HG03097 (cell line): Measurements from ENCODE around the gene CIC.

ENCODE experiments used
- ATAC-seq: cut with Tn5 transposase; IDR thresholded peaks from one replicate; pipeline ENCODE4 v1.9.1; 2021; ENCODE audit not compliant: unreplicated experiment, low FRiP score

The CIC gene

GRCh38 chr19:42275103-42275502 is 6.1 kb downstream of the CIC start:
- no peak for ATAC-seq

GRCh38 chr19:42275517-42275916 is 6.5 kb downstream of the CIC start:
- no peak for ATAC-seq

DNA sequence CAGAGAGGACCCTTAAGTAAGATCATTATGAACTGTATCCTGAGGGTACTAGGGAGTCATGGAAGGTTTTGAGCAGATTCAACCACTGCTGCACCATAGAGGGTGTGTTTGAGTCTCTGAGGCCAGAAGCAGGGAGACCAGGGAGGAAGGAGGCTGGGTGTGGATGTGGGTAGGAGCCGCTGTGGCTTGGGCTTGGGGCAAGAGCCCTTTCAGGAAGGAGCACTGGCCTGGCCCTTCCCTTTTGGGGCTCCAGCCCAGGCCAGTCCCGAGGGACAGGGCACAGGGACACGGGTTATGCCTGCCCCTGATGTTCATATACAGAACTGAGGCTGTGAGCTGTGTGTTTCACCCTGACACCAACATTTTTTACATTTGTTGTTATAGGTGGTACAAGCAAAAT is 7.2 kb downstream of the CIC start:
- no peak for ATAC-seq

DNA sequence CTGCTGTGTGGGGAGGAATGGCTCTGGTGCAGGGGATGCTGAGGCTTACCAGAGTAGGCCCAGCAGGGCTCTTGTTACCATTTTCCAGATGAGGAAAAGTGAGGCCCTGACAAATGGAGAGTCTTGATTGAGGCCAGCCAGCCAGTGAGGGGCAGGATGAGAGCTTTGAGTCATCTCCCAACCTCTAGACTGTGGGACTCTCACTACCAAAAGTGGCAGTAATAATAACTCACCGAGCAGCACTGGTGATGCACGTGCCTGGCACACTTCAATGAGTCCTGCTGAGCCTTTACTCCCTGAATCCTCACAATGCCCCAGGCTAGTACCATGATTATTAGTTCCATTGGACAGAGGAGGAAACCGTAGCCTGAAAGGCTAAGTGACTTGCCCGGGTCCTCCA is 7.8 kb downstream of the CIC start:
- ATAC-seq, result no peak

DNA sequence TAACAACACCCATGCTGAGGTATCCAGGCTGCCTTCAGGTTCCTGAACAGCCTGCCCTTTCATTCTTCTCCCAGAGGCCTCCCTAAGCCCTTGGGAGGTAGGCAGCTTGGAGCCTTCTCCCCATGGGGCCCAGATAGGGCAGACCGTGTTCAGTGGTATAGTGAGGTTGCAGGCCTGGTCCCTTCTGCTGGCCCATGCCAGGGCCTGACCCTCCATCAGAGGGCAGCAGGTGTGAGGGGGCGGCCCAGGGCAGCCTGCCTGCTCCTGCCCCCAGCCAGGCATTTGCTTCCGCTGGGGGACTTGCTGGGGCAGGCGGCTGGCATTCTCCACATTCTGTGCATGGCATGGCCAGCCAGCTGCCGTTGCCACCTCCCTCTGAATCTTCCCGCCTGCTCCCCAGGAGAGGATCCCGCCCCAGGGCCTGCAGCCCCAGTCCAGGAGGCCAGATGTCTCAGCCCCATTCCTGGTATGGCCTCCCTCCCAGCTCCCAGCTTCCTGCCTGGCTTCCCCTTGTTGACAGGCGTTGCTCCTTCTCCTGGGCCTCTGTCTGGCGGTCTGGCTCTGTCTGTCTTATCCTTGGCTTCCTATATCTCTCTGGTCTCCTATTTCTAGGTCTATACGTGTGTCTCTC is 8.9 kb downstream of the CIC start:
- ATAC-seq, result no peak

DNA sequence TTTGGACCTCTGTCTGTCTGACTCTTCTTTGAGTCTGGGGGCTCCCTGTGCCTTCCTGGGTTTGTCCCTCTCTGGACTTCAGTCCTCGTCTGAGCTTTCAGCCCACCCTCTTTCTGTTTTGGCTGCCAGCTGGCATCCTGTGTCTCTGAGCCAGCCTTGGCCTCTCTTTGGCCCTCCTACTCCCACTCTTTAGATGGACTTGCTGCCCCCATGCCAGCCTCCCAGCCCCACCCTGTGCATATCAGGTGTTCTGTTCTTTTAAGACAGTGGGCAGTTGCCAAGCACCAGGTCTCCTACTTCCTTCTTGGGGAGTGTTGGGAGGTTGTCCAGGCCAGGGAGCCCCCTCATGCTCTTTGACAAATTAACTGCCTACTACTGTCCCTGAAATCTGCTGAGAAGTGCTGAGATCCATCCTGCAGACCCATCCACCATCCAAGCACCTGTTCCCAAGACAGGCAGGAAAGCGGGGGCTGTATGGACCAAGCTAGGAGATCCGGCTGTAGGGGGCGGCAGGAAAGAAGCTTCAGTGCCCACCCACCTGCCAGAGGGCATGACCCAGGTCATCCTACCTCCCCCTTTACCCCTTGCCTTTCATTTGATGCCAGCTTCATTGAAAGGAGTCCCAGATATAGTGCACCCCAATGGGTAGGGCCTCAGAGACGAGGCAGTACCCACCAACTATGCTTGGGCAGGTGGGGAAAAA is 9.6 kb downstream of the CIC start:
- no peak for ATAC-seq

DNA sequence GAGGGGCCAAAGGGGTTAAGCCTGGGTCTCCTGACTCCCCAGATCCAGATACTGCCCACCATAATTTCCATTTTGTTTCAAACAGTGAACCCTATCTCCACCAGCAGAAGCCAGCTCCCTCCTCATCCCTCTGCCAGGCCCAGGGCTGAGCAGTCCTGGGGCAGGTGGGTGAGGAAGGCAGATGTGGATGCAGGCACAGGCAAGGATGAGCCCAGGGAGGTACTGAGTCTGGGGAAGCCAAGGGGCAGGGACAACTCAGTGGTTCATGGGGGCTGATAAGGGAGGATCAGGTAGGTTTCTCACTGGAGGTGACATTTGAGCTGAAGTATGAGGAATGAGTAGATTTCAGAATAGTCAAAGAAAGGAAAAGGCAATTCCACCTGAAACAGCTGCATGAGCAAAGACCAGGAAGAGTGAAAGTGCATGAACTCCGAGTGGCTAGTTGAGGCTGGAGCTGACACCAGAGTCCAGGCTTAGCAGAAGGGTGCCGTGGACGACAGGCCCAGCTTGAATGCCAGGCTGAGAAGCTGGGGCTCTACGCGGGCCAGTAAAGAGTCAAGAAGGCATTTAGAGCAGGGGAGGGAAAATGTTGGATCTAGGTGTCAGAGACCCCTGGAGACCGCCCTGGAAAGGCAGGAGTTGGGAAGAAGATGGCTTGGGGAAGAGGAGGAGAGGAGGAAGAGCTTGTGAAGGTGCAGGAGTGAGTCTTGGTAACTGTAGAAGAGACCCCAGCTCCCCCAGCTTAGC is 10.3 kb downstream of the CIC start:
- ATAC-seq, result no peak

DNA sequence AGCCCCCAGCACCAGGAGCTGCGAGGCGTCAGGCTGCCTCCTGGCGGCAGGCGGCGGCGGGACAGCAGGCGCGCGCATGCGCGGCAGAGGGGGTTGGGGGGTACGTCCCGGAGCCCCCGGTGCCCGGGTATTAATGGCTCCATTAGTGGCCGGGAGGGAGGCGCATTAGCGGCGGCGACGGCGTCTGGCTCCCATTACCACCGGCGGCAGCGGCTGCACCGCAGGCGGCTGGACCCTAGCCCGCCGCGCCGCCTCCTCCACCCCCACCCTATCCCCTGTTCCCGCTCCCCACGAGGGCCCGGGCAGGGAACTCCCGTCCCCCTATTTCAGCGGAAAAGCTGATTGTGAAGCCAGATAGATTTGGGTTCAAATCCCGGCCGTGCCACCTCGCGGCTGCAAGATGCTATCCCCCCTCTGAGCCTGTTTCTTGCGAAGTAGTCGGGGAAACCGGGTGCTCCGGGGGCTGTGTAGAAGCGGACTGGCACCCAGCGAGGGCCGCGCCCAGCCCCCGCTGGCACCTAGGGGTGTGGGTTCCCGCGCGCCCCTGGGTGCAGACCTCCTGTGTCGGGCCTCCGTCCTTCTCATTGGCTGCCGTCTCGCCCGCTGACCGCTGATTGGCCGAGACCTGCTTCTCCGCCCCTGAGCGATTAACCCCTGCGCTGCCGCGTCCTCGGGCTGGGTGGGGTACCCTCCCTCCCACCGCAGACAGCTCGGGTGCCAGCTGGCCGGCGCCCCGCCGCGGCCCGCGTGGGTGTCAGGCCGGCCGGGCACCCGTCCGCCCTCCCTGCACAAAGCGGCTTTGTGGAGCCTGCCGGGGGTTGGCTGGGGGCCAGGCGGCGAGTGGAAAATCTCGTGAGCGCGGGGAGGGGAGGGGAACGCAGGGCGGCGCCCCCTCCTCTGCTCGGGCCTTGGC is 11.1 kb downstream of the CIC start:
- peak; percentile 16 for ATAC-seq

DNA sequence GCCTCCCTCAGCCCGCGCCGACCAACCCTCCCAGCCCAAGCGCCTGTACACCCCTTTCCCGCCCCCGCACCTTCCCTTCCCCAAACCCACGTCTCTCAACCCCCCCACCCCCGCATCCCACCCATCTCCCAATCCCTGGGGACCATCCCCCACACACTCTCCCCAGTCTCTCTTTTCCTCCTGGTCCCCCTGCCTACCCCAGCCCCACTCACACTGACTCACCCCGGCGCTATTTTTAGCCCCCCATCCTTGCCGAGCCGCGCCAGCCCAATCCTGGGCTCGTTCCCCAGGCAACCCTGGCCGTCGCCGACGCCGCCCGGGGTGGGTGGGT is 11.7 kb downstream of the CIC start:
- no peak for ATAC-seq

DNA sequence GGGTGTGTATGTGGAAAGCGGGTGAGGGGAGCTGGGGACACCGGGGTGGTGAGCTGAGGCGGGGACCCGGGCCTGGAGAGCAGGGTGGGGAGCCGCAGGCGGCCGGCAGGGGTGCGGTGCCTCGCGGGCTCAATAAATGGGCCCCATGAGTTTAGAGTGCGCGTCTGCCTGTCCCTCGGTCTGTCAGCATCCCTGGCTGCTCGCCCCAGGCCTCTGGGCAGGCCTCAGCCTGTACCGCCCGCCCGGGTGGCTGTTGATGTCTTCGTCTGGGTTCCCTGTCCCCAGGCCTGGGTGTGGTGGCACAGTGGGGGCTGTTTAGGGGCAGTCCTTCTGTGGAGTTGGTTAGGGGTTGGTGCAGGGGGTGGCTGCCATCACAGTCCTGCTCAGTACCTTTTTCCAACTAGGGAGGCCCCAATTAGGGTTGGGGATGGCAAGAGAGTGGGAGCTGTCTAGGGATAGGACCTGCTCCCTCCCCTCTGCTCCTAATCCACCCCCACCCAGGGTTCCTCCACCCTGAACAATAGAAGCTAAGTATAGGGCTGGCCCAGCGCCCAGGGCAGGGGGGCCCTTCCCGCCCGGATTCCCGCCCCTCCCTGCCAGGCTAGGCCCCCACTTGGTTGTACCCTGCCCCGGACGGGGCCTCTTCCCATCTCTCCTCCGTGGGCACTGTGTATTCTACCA is 12.2 kb downstream of the CIC start:
- no peak for ATAC-seq

GRCh38 chr19:42281827-42282762 is 13.0 kb downstream of the CIC start:
- ATAC-seq, result no peak

DNA sequence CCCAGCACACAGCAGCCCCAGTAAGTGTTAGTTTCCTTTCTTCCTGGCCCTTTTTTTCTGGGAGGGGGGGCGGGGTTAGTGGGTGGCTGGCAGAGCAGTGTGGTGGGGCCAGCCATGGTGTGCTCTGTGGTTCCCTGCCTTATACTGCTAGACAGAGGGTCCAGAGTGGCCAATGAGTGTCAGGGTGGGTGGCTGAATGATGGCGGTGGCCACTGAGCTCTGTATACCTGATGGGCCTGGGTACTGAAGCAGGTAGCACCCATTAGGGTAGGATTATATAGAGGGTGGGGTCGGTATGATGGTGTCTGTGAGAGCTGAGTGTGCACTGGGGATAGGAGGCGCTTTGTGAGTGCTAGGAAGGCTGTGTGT is 13.8 kb downstream of the CIC start:
- ATAC-seq, result no peak

DNA sequence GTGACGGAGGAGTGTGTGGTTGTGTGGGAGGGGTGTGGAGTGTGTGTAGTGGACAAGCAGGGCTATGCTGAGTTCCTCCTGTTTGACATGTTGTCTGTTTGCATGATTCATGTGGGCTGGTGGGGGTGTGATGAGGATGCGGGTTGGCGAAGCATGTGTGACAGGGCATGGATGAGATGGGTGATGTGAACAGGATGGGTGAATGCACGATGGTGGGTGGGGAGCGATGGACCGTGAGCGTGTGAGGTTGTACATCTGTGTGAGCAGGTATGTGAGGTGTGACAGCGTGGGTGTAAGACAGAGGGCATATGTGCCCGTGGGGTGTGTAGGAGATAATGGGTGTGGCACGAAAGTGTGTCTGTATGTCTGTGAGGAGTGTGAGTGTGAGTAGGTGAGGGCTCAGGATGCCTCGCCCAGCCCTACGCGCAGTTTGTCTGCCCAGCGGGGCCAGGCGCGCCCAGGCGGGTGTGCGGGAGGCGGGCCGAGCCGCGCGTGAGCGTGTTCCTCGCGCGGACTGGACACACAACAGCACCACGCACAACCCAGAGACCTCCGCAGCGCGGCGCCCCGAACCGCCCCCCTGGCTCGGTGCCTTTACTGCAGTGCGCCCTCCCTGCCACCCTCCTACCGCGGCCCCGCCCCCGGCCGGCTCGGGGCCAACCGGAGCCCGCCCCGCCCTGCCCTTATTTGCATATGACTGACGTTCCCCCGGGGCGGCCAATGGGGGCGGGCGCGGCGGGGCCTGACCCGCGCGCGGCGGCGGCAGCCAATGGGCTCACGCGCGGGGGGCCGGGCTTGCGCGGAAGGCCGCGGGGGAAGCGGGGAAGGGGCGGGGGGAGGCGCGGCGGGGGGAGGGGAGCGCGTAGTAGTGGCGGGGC is 14.4 kb downstream of the CIC start:
- ATAC-seq, result peak; percentile 45

DNA sequence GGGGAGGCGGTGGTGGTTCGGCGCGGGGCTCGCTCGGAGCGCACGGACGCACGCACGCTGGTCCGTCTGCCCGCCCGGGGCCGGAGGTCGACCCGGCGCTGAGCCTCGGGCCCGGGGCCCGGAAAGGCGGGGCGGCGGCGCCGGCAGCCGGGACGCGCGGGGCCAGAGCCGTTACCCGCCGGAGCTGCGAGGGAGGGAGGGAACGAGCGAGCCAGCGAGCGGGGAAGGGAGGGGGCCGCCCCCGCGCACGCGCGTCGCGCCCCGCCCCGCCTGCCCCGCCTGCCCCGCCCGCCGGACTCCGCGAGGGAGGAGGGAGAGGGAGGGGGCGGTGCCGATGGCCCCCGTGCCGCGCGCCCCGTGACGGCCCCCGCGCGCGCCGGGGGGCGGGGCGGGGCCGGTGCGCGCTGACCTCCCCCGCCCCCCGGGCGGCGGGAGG is 15.0 kb downstream of the CIC start:
- peak; percentile 26 for ATAC-seq

DNA sequence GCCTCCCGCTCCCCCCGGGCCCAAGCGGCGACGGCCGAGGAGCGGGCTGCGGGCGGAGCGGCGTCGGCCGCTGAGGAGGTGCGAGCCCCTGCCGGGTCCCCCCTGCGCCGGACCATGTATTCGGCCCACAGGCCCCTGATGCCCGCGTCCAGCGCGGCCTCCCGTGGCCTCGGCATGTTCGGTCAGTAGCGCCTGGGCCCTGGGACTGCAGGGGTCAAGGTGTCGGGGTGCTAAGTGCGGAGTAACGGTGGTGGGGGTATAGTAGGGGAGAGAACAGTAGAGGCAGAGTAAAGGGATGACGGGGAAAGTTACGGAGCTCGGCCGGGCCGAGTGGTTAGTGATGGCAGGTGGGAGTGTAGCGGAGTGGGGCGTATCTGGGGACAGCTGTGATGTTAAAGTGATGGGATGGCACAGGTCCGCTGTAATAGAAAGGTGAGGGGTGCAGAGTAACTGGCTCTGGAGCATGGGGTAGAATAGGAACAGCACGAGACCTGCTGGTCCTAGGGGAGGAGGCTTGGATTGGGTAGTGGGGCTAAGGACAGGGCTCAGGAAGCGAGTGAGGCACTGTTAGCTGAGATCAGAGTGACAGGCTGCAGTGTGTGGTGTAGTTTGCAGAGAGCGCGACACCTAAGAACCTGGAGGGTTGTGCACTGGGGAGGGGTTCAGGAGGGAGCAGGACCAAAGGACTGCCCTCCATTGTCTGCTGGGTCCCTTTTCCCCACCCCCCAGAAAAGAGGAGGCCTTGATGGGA is 15.7 kb downstream of the CIC start:
- no peak for ATAC-seq

- ATAC-seq, result no peak
Measured at GRCh38 chr19:42285541-42285941, 16.5 kb downstream of the CIC start.

- no peak for ATAC-seq
Measured at GRCh38 chr19:42285988-42286348, 16.9 kb downstream of the CIC start.
